HEK293T (cell line): ENCODE results near the gene HOXA11.

ENCODE experiments used
- CTCF ChIA-PET: fragments of 350-600 bp; formaldehyde crosslinking; extraction: SDS; loops from one replicate; lab custom pipeline; 2021; ENCODE audit warnings: antibody characterized with exemption, inconsistent platforms; lab: Yijun Ruan, JAX
- POLR2A ChIA-PET: fragments of 350-600 bp; formaldehyde crosslinking; extraction: SDS; loops from one replicate; lab custom pipeline; 2020; ENCODE audit warnings: antibody characterized with exemption, inconsistent platforms; lab: Yijun Ruan, JAX
- DNase-seq: peaks from one replicate; pipeline ENCODE4 v3.0.0; 2012; ENCODE audit warnings: mixed read lengths; ENCODE audit errors: extremely low spot score
- ARNT ChIP-seq: fragments of 450-650 bp; IDR thresholded peaks from 2 replicates; pipeline ENCODE4 v1.6.1; 2017; ENCODE audit warnings: mild to moderate bottlenecking
- BHLHE40 ChIP-seq: fragments of 450-650 bp; IDR thresholded peaks from 2 replicates; pipeline ENCODE4 v1.6.1; 2016; ENCODE audit warnings: mild to moderate bottlenecking, moderate library complexity, borderline replicate concordance
- CTBP1 ChIP-seq: fragments of 450-650 bp; IDR thresholded peaks from 2 replicates; pipeline ENCODE4 v1.6.1; 2016; ENCODE audit warnings: borderline replicate concordance
- ELF4 ChIP-seq: fragments of 450-650 bp; IDR thresholded peaks from 2 replicates; pipeline ENCODE4 v1.6.1; 2017; ENCODE audit warnings: antibody characterized with exemption
- FOXA1 ChIP-seq: fragments of 450-650 bp; IDR thresholded peaks from 2 replicates; pipeline ENCODE4 v1.6.1; 2016; ENCODE audit warnings: mild to moderate bottlenecking
- FOXK2 ChIP-seq: fragments of 450-650 bp; IDR thresholded peaks from 2 replicates; pipeline ENCODE4 v1.6.1; 2016; ENCODE audit warnings: mild to moderate bottlenecking
- FOXM1 ChIP-seq: fragments of 450-650 bp; IDR thresholded peaks from 2 replicates; pipeline ENCODE4 v1.6.1; 2017; ENCODE audit warnings: mild to moderate bottlenecking, borderline replicate concordance
- HDGF ChIP-seq: fragments of 450-650 bp; IDR thresholded peaks from 2 replicates; pipeline ENCODE4 v1.6.1; 2017; ENCODE audit warnings: antibody characterized with exemption, borderline replicate concordance
- L3MBTL2 ChIP-seq: fragments of 450-650 bp; conservative IDR thresholded peaks from 2 replicates; pipeline ENCODE4 v1.6.1; 2016; ENCODE audit warnings: mild to moderate bottlenecking
- LEF1 ChIP-seq: fragments of 450-650 bp; IDR thresholded peaks from 2 replicates; pipeline ENCODE4 v1.6.1; 2017; ENCODE audit warnings: mild to moderate bottlenecking, borderline replicate concordance
- NFRKB ChIP-seq: fragments of 450-650 bp; IDR thresholded peaks from 2 replicates; pipeline ENCODE4 v1.6.1; 2016; ENCODE audit warnings: mild to moderate bottlenecking, moderate library complexity
- PKNOX1 ChIP-seq: fragments of 450-650 bp; IDR thresholded peaks from 2 replicates; pipeline ENCODE4 v1.6.1; 2016
- SP1 ChIP-seq: fragments of 450-650 bp; IDR thresholded peaks from 2 replicates; pipeline ENCODE4 v1.6.1; 2017
- SUZ12 ChIP-seq: fragments of 450-650 bp; IDR thresholded peaks from 2 replicates; pipeline ENCODE4 v1.6.1; 2016; ENCODE audit warnings: mild to moderate bottlenecking
- TARDBP ChIP-seq: fragments of 450-650 bp; IDR thresholded peaks from 2 replicates; pipeline ENCODE4 v1.6.1; 2016
- ZNF384 ChIP-seq: fragments of 450-650 bp; IDR thresholded peaks from 2 replicates; pipeline ENCODE4 v1.6.1; 2016

The HOXA11 gene

GRCh38 chr7:27143950-27144780 is 40.9 kb downstream of the HOXA11 start:
- ChIA-PET POLR2A (interaction anchor here (0.7 to 17.5 kb wide), 24 partner anchors 8 to 1282 kb away, joined by 3 to 367 read pairs (median 5); partner anchors contain the start of genes CBX3, HOXA1, HOXA10 and HOXA11), CTCF (interaction anchor here (0.5 to 4.9 kb wide), 18 partner anchors 9 to 766 kb away, joined by 3 to 20 read pairs (median 4); partner anchors contain the start of genes HOXA10 and HOXA3)
- DNase-seq, result no peak

GRCh38 chr7:27143023-27143949 is 41.7 kb downstream of the HOXA11 start, which contains the start of gene HOXA5:
Gene HOXA5 (minus strand): TSS chr7:27143681. CDS start chr7:27143607, 74 bp downstream.
- ChIA-PET CTCF (interaction anchor here (0.6 to 4.9 kb wide), 17 partner anchors 9 to 461 kb away, joined by 3 to 20 read pairs (median 4); partner anchors contain the start of genes HOXA10, HOXA3 and HOXA7), POLR2A (interaction anchor here (0.7 to 17.5 kb wide), 26 partner anchors 8 to 1281 kb away, joined by 3 to 367 read pairs (median 5); partner anchors contain the start of genes CBX3, HOXA1, HOXA10 and HOXA11)
- peak; percentile 90 for TF ChIP-seq ARNT
- TF ChIP-seq ELF4, result peak; percentile 26; the same call in 1 of the 2 replicates
- TF ChIP-seq PKNOX1, result peak; percentile 95
- no peak for TF ChIP-seq FOXA1
- no peak for TF ChIP-seq SP1
- peak; percentile 17; the same call in 1 of the 2 replicates for TF ChIP-seq LEF1
- peak; percentile 87 for TF ChIP-seq CTBP1
- peak; percentile 79 for DNase-seq

More at GRCh38 chr7:27143950-27144780, 40.9 kb downstream of the HOXA11 start:
- TF ChIP-seq BHLHE40, result no peak
- peak; percentile 94 for TF ChIP-seq PKNOX1
- TF ChIP-seq FOXM1, result 0 out of 2 replicates have a peak, but pooled peaks have one; percentile 28
- TF ChIP-seq ZNF384, result no peak
- peak; percentile 97 for TF ChIP-seq ARNT
- no peak for TF ChIP-seq FOXA1
- TF ChIP-seq TARDBP, result no peak
- TF ChIP-seq CTBP1, result peak; percentile 90
- no peak for TF ChIP-seq ELF4
- TF ChIP-seq L3MBTL2, result no peak
- TF ChIP-seq HDGF, result no peak
- no peak for TF ChIP-seq SUZ12
- no peak for TF ChIP-seq NFRKB
- TF ChIP-seq LEF1, result no peak; the same call in 1 of the 2 replicates
- TF ChIP-seq FOXK2, result no peak
- TF ChIP-seq SP1, result no peak

GRCh38 chr7:27142580-27143022 is 42.4 kb downstream of the HOXA11 start:
- no peak for DNase-seq
- POLR2A ChIA-PET, result interaction anchor here (1.0 to 17.5 kb wide), 15 partner anchors 9 to 456 kb away, joined by 3 to 367 read pairs (median 5); partner anchors contain the start of genes HOXA1, HOXA10, HOXA3 and HOXA7
- CTCF ChIA-PET, result interaction anchor here (0.8 to 4.9 kb wide), 6 partner anchors 9 to 771 kb away, joined by 3 to 20 read pairs (median 6); partner anchors contain the start of gene HOXA3
- TF ChIP-seq ARNT (no peak), NFRKB (no peak), FOXK2 (no peak), HDGF (no peak), FOXM1 (no peak), PKNOX1 (peak; percentile 89), LEF1 (no peak), SUZ12 (no peak)

GRCh38 chr7:27141923-27142579 is 43.0 kb downstream of the HOXA11 start:
- ChIA-PET POLR2A (interaction anchor here (0.9 to 3.5 kb wide), 17 partner anchors 9 to 455 kb away, joined by 3 to 15 read pairs (median 5); partner anchors contain the start of genes HOXA1, HOXA4, HOXA7 and SKAP2), CTCF (interaction anchor here (0.8 to 2.4 kb wide), 7 partner anchors 8 to 770 kb away, joined by 3 to 13 read pairs (median 4); no protein-coding TSS in a partner anchor)
- DNase-seq, result no peak
- TF ChIP-seq CTBP1, result no peak
- TF ChIP-seq L3MBTL2, result no peak
- TF ChIP-seq LEF1, result no peak
- TF ChIP-seq ARNT, result no peak
- no peak for TF ChIP-seq ELF4
- no peak for TF ChIP-seq FOXA1
- no peak for TF ChIP-seq FOXK2
- no peak for TF ChIP-seq ZNF384
- TF ChIP-seq BHLHE40, result no peak
- TF ChIP-seq NFRKB, result no peak
- no peak for TF ChIP-seq SP1
